ENCODE measurements around the gene TEKT1.

- TF ChIP-seq POLR2A (IDR thresholded peaks at IDR 0.05): no peak
- no peak for TF ChIP-seq CTCF (IDR thresholded peaks at IDR 0.05)
Observed at GRCh38 chr17:6823011-6823442, 8.5 kb downstream of the TEKT1 start.
